ENCODE measurements around the gene CHST3. TPM values are rescaled to one million over a fixed set of nuclear protein-coding genes. Genes with fewer than 3 reads are reported as not detected.

CHST3 gene
- total and polyA plus RNA-seq, 5 donors, result 14.9 to 37.0 (median 22.6) TPM

GRCh38 chr10:72049969-72050781 is 86.0 kb downstream of the CHST3 start:
- H3K4me1 ChIP-seq (ENCODE audit: control insufficient read depth, insufficient read depth, low read length), result no peaks in the 10 kb centered on the region
- H3K9me3 ChIP-seq (ENCODE audit: control insufficient read depth, low read length), result no peaks in the 10 kb centered on the region
- H3K4me3 ChIP-seq (ENCODE audit: low read length), result no peak overlapping the region
- no peaks in the 10 kb centered on the region for H3K27me3 ChIP-seq (ENCODE audit: control insufficient read depth, insufficient read depth)
- DNase-seq, result no peak
- intact Hi-C loops (cut with DNase I), result loop anchor here (2.0 to 5.0 kb wide), 6 partner anchors 93 to 287 kb away; no protein-coding TSS in a partner anchor
- WGBS, result 87% methylated on average over 5 of the region's 5 CpGs
- H3K27ac ChIP-seq (ENCODE audit: low read length), result no peak overlapping the region
- no peak for ATAC-seq

GRCh38 chr10:72050873-72051272 is 86.7 kb downstream of the CHST3 start:
- no peak overlapping the region for H3K27ac ChIP-seq (ENCODE audit: low read length)
- intact Hi-C loops (cut with DNase I), result loop anchor here in 1 of 4 donors (5.0 kb wide), 1 partner anchor 171 kb away; no protein-coding TSS in a partner anchor
- no peaks in the 10 kb centered on the region for H3K27me3 ChIP-seq (ENCODE audit: control insufficient read depth, insufficient read depth)
- no peak overlapping the region for H3K4me3 ChIP-seq (ENCODE audit: low read length)
- no peak for ATAC-seq
- 39% methylated on average over 3 of the region's 3 CpGs for WGBS
- no peaks in the 10 kb centered on the region for H3K4me1 ChIP-seq (ENCODE audit: control insufficient read depth, insufficient read depth, low read length)
- no peak for DNase-seq
- no peaks in the 10 kb centered on the region for H3K9me3 ChIP-seq (ENCODE audit: control insufficient read depth, low read length)

GRCh38 chr10:72053690-72054089 is 89.5 kb downstream of the CHST3 start:
- Histone ChIP-seq H3K27me3 (ENCODE audit: control insufficient read depth, insufficient read depth) (no peaks in the 10 kb centered on the region), H3K4me1 (ENCODE audit: control insufficient read depth, insufficient read depth, low read length) (no peaks in the 10 kb centered on the region), H3K27ac (ENCODE audit: low read length) (no peak overlapping the region), H3K9me3 (ENCODE audit: control insufficient read depth, low read length) (no peaks in the 10 kb centered on the region), H3K4me3 (ENCODE audit: low read length) (no peak overlapping the region)
- DNase-seq (peak in 1 of 3 donors; percentile 16), ATAC-seq (no peak)
- 90% methylated on average over 7 of the region's 7 CpGs for WGBS
- intact Hi-C loops (cut with DNase I), result loop anchor here in 1 of 4 donors (5.0 kb wide), 1 partner anchor 169 kb away; no protein-coding TSS in a partner anchor

GRCh38 chr10:72056113-72056512 is 91.9 kb downstream of the CHST3 start:
- intact Hi-C loops (cut with DNase I), result no loop called here
- peak in 1 of 3 donors; percentile 52 for DNase-seq
- no peak for ATAC-seq
- Histone ChIP-seq H3K4me1 (ENCODE audit: control insufficient read depth, insufficient read depth, low read length) (no peaks in the 10 kb centered on the region), H3K27ac (ENCODE audit: low read length) (no peak overlapping the region), H3K4me3 (ENCODE audit: low read length) (no peak overlapping the region), H3K27me3 (ENCODE audit: control insufficient read depth, insufficient read depth) (no peaks in the 10 kb centered on the region), H3K9me3 (ENCODE audit: control insufficient read depth, low read length) (no peaks in the 10 kb centered on the region)
- WGBS, result 84% methylated on average over 5 of the region's 5 CpGs

GRCh38 chr10:72056932-72057751 is 92.9 kb downstream of the CHST3 start:
- intact Hi-C loops (cut with DNase I), result no loop called here
- Histone ChIP-seq H3K27me3 (ENCODE audit: control insufficient read depth, insufficient read depth) (no peaks in the 10 kb centered on the region), H3K4me3 (ENCODE audit: low read length) (no peak overlapping the region), H3K27ac (ENCODE audit: low read length) (no peak overlapping the region), H3K9me3 (ENCODE audit: control insufficient read depth, low read length) (no peaks in the 10 kb centered on the region), H3K4me1 (ENCODE audit: control insufficient read depth, insufficient read depth, low read length) (no peaks in the 10 kb centered on the region)
- DNase-seq (peak in 1 of 3 donors; percentile 53), ATAC-seq (no peak)
- 88% methylated on average over 25 of the region's 25 CpGs for WGBS

GRCh38 chr10:72058347-72058898 is 94.2 kb downstream of the CHST3 start:
- ATAC-seq (peak in 1 of 2 donors; percentile 24), DNase-seq (no peak)
- Histone ChIP-seq H3K9me3 (ENCODE audit: control insufficient read depth, low read length) (no peaks in the 10 kb centered on the region), H3K27ac (ENCODE audit: low read length) (no peak overlapping the region), H3K4me1 (ENCODE audit: control insufficient read depth, insufficient read depth, low read length) (no peaks in the 10 kb centered on the region), H3K4me3 (ENCODE audit: low read length) (no peak overlapping the region), H3K27me3 (ENCODE audit: control insufficient read depth, insufficient read depth) (no peaks in the 10 kb centered on the region)
- 78% methylated on average over 12 of the region's 12 CpGs for WGBS
- intact Hi-C loops (cut with DNase I), result no loop called here

GRCh38 chr10:72058989-72059842 is 95.0 kb downstream of the CHST3 start:
- no peak overlapping the region for H3K27ac ChIP-seq (ENCODE audit: low read length)
- peak in 1 of 2 donors; percentile 48 for ATAC-seq
- no peaks in the 10 kb centered on the region for H3K4me1 ChIP-seq (ENCODE audit: control insufficient read depth, insufficient read depth, low read length)
- no peak overlapping the region for H3K4me3 ChIP-seq (ENCODE audit: low read length)
- intact Hi-C loops (cut with DNase I), result no loop called here
- WGBS, result 48% methylated on average over 21 of the region's 21 CpGs
- H3K27me3 ChIP-seq (ENCODE audit: control insufficient read depth, insufficient read depth), result no peaks in the 10 kb centered on the region
- H3K9me3 ChIP-seq (ENCODE audit: control insufficient read depth, low read length), result no peaks in the 10 kb centered on the region
- peak in 1 of 3 donors; percentile 55 for DNase-seq

GRCh38 chr10:72059843-72060822 is 95.9 kb downstream of the CHST3 start:
- 78% methylated on average over 19 of the region's 19 CpGs for WGBS
- Histone ChIP-seq H3K9me3 (ENCODE audit: control insufficient read depth, low read length) (no peaks in the 10 kb centered on the region), H3K4me3 (ENCODE audit: low read length) (no peak overlapping the region), H3K27ac (ENCODE audit: low read length) (no peak overlapping the region), H3K4me1 (ENCODE audit: control insufficient read depth, insufficient read depth, low read length) (no peaks in the 10 kb centered on the region), H3K27me3 (ENCODE audit: control insufficient read depth, insufficient read depth) (no peaks in the 10 kb centered on the region)
- DNase-seq (peak in 1 of 3 donors; percentile 22), ATAC-seq (no peak)
- intact Hi-C loops (cut with DNase I), result no loop called here

GRCh38 chr10:72061491-72061890 is 97.3 kb downstream of the CHST3 start:
- no peaks in the 10 kb centered on the region for H3K27me3 ChIP-seq (ENCODE audit: control insufficient read depth, insufficient read depth)
- intact Hi-C loops (cut with DNase I), result no loop called here
- WGBS, result 86% methylated on average over 5 of the region's 5 CpGs
- no peak overlapping the region for H3K4me3 ChIP-seq (ENCODE audit: low read length)
- no peaks in the 10 kb centered on the region for H3K4me1 ChIP-seq (ENCODE audit: control insufficient read depth, insufficient read depth, low read length)
- H3K27ac ChIP-seq (ENCODE audit: low read length), result no peak overlapping the region
- H3K9me3 ChIP-seq (ENCODE audit: control insufficient read depth, low read length), result no peaks in the 10 kb centered on the region
- DNase-seq, result no peak
- no peak for ATAC-seq

All from right cardiac atrium (tissue), 5 donors.